ENCODE data around the gene ZNF853. TPM values are rescaled to one million over a fixed set of nuclear protein-coding genes. Genes with fewer than 3 reads are reported as not detected.
"Not testable (repeated sequence)": the region's sequence is repeated elsewhere in the genome, so short reads cannot be mapped to it uniquely, and the experiment has no call there.

The ZNF853 gene
- total and polyA plus RNA-seq, 2 of the 8 experiments (the other 6 are each of a cell fraction or from before 2014, with no cell fraction given), result 4.3 to 5.7 TPM

- H3K27me3 ChIP-seq (replicated peaks in 1 of 4; ENCODE audit: control insufficient read depth in 3 of 4, extremely low read depth in 1 of 4, insufficient read depth in 3 of 4, low read length in 3 of 4); H3K23ac ChIP-seq (ENCODE audit: insufficient read length); H3K36me3 ChIP-seq (ENCODE audit: control insufficient read depth in 2 of 4, insufficient read depth in 4 of 4, low read length in 3 of 4); POLR2A ChIA-PET (ENCODE audit: partially characterized antibody); H3K4me2 ChIP-seq (ENCODE audit: insufficient read depth in 1 of 2, low read depth in 2 of 2, low read length in 2 of 2); H2BK120ac ChIP-seq (replicated peaks; ENCODE audit: low read depth, low read length); FAIRE-seq; H3K9me3 ChIP-seq (ENCODE audit: insufficient read depth in 2 of 2, low read depth in 1 of 2, low read length in 1 of 2); H2BK5ac ChIP-seq (ENCODE audit: low read depth, low read length); H3K79me1 ChIP-seq (ENCODE audit: low read depth, low read length); H4K91ac ChIP-seq (replicated peaks; ENCODE audit: insufficient read length, low read length); H4K20me1 ChIP-seq (replicated peaks in 1 of 2; ENCODE audit: control insufficient read depth in 1 of 2, insufficient read depth in 2 of 2, low read length in 2 of 2); H4K8ac ChIP-seq (ENCODE audit: extremely low read depth, insufficient read depth, low read length); H2AK5ac ChIP-seq (ENCODE audit: low read depth, low read length); H3K79me2 ChIP-seq (ENCODE audit: control insufficient read depth in 1 of 2, insufficient read depth in 2 of 2, low read length in 2 of 2); H3K4me1 ChIP-seq (replicated peaks in 1 of 4; ENCODE audit: control insufficient read depth in 3 of 4, insufficient read depth in 4 of 4, low read length in 3 of 4); DNase-seq (ENCODE audit: low read depth in 1 of 2, low spot score in 2 of 2); H3K4ac ChIP-seq (replicated peaks; ENCODE audit: insufficient read length, low read depth, low read length); H3K27ac ChIP-seq (ENCODE audit: low read depth, low read length); H3K56ac ChIP-seq (replicated peaks; ENCODE audit: insufficient read length, low read depth, low read length); H3K9ac ChIP-seq (replicated peaks in 1 of 4; ENCODE audit: extremely low read depth in 1 of 4, low read depth in 3 of 4, low read length in 3 of 4); H2AFZ ChIP-seq (ENCODE audit: low read length); H4K5ac ChIP-seq (ENCODE audit: insufficient read length, low read depth, low read length); H2BK15ac ChIP-seq (ENCODE audit: low read length); H3K14ac ChIP-seq (ENCODE audit: insufficient read length); H3K23me2 ChIP-seq (ENCODE audit: low read depth, low read length); H3K18ac ChIP-seq (ENCODE audit: extremely low read depth, low read length); H3K4me3 ChIP-seq (ENCODE audit: extremely low read depth in 1 of 4, insufficient read depth in 2 of 4, low read depth in 3 of 4, low read length in 4 of 4); H2BK20ac ChIP-seq (ENCODE audit: low read length); H2BK12ac ChIP-seq (ENCODE audit: low read depth, low read length): not testable (repeated sequence)
- CTCF ChIA-PET (ENCODE audit: partially characterized antibody), result interaction anchor here (0.9 to 1.6 kb wide), 2 partner anchors 9 to 64 kb away, joined by 3 read pairs; no protein-coding TSS in a partner anchor
- WGBS, 2 experiments (ENCODE audit: extremely low coverage in 1 of 2, insufficient coverage in 1 of 2, insufficient read length in 1 of 2, insufficient replicate concordance in 2 of 2, low coverage in 1 of 2, low lambda C conversion rate in 2 of 2, missing lambda C conversion rate in 1 of 2), result 93% methylated on average over 4 of the region's 5 CpGs; no CpG with 5 or more reads in 1 of the 2 experiments
These were observed 19.6 kb downstream of the ZNF853 start for GRCh38 chr7:6634971-6635370.
